Raji (cell line): ENCODE data around the gene ARHGEF38.

Experiments used
- POLR2A ChIP-seq: IDR thresholded peaks from 2 replicates; pipeline ENCODE4 v1.6.1; 2011; ENCODE audit warnings: low read depth, low read length, control low read depth; ENCODE audit not compliant: insufficient read depth

Gene ARHGEF38

GRCh38 chr4:105707782-105708180 lies 155.4 kb downstream of the ARHGEF38 start:
- no peak for TF ChIP-seq POLR2A

GRCh38 chr4:105708181-105709080 lies 156.0 kb downstream of the ARHGEF38 start, which contains the start of the genes GSTCD and INTS12:
Gene GSTCD (plus strand): TSS chr4:105708784. CDS start chr4:105717614, 8,830 bp downstream.
Gene INTS12 (minus strand): TSS chr4:105708689. CDS start chr4:105700005, 8,684 bp downstream.
- TF ChIP-seq POLR2A = peak; percentile 89

GRCh38 chr4:105709081-105709450 lies 156.6 kb downstream of the ARHGEF38 start:
- no peak for TF ChIP-seq POLR2A

- TF ChIP-seq POLR2A = no peak
Measured at GRCh38 chr4:105710012-105710600, 157.7 kb downstream of the ARHGEF38 start.

- no peak for TF ChIP-seq POLR2A
Measured at GRCh38 chr4:105710678-105711077, 158.3 kb downstream of the ARHGEF38 start.

- TF ChIP-seq POLR2A = no peak
Measured at GRCh38 chr4:105712766-105713165, 160.3 kb downstream of the ARHGEF38 start.

GRCh38 chr4:105714071-105714521 lies 161.7 kb downstream of the ARHGEF38 start:
- no peak for TF ChIP-seq POLR2A

GRCh38 chr4:105714932-105715331 lies 162.5 kb downstream of the ARHGEF38 start:
- TF ChIP-seq POLR2A = no peak

- TF ChIP-seq POLR2A = no peak
Measured at GRCh38 chr4:105715692-105716278, 163.4 kb downstream of the ARHGEF38 start.

- no peak for TF ChIP-seq POLR2A
Measured at GRCh38 chr4:105719204-105719603, 166.8 kb downstream of the ARHGEF38 start.

GRCh38 chr4:105725623-105726022 lies 173.2 kb downstream of the ARHGEF38 start:
- no peak for TF ChIP-seq POLR2A
